ENCODE data around the gene DOK3.

Gene DOK3, protein sequence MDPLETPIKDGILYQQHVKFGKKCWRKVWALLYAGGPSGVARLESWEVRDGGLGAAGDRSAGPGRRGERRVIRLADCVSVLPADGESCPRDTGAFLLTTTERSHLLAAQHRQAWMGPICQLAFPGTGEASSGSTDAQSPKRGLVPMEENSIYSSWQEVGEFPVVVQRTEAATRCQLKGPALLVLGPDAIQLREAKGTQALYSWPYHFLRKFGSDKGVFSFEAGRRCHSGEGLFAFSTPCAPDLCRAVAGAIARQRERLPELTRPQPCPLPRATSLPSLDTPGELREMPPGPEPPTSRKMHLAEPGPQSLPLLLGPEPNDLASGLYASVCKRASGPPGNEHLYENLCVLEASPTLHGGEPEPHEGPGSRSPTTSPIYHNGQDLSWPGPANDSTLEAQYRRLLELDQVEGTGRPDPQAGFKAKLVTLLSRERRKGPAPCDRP

DNA sequence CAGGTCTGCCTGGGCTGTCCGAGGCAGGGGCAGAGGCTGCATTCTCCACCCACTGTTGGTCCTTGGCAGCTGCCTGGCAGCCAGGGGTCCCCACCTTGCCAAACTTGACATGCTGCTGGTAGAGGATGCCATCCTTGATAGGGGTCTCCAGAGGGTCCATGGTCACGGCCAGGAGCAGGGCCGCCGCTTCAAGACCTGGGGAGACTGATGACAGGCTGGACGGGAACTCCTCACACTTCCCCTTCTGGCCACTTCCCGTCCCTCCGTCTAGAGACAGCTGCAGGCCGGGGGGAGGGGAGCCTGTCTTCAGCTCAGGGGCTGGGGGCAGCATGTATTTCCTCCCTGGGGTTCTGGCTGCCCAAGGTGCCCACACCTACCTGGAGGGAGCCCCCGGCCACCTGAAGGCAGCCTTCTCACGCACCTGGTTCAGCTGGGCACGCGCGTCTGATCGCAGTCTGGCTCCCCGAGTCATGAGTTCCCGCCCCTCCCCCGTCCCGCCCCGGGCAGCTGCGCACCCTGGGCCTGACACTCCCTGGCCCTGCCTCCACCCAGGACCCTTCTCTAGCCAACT lies at the start of gene DOK3:
DOK3 (minus strand) TSS at position 446 of the 571 bp plus-strand sequence; CDS start at position 160, 286 bp downstream.
- TF ChIP-seq, protein P1, sequence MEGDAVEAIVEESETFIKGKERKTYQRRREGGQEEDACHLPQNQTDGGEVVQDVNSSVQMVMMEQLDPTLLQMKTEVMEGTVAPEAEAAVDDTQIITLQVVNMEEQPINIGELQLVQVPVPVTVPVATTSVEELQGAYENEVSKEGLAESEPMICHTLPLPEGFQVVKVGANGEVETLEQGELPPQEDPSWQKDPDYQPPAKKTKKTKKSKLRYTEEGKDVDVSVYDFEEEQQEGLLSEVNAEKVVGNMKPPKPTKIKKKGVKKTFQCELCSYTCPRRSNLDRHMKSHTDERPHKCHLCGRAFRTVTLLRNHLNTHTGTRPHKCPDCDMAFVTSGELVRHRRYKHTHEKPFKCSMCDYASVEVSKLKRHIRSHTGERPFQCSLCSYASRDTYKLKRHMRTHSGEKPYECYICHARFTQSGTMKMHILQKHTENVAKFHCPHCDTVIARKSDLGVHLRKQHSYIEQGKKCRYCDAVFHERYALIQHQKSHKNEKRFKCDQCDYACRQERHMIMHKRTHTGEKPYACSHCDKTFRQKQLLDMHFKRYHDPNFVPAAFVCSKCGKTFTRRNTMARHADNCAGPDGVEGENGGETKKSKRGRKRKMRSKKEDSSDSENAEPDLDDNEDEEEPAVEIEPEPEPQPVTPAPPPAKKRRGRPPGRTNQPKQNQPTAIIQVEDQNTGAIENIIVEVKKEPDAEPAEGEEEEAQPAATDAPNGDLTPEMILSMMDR (conservative IDR thresholded peaks at IDR 0.05; ENCODE audit: low read depth, low read length): no peak

DNA sequence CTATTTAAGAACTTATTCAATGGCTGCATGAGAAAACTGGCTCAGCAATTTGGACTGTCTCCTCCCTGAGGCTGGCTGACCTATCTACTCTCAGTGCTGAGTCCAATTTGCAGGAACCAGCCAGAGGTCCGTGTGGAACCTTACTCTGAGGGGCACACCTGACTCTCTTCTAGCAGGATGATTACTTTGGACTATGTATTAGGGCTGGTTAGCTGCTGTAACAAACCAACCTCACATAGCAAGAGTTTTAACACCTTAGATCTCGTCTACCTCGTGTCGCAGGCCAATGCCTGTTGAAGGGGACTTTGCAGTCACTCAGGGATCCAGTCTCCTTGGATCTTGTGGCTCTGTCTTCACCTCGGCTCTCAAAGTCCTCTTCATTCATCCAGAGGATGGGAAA lies 48.2 kb upstream of the DOK3 start:
- no peak overlapping the region for H3K4me3 ChIP-seq (ENCODE audit: low read length)
- no peak for DNase-seq (ENCODE audit: low read depth)
- TF ChIP-seq, protein P1 (conservative IDR thresholded peaks at IDR 0.05; ENCODE audit: low read depth, low read length): no peak

More for the DNA sequence above, at the start of gene DOK3:
- no peak for DNase-seq (ENCODE audit: low read depth)
- peak within 1 kb of the TSS; percentile 5 for H3K4me3 ChIP-seq (ENCODE audit: low read length)

DNA sequence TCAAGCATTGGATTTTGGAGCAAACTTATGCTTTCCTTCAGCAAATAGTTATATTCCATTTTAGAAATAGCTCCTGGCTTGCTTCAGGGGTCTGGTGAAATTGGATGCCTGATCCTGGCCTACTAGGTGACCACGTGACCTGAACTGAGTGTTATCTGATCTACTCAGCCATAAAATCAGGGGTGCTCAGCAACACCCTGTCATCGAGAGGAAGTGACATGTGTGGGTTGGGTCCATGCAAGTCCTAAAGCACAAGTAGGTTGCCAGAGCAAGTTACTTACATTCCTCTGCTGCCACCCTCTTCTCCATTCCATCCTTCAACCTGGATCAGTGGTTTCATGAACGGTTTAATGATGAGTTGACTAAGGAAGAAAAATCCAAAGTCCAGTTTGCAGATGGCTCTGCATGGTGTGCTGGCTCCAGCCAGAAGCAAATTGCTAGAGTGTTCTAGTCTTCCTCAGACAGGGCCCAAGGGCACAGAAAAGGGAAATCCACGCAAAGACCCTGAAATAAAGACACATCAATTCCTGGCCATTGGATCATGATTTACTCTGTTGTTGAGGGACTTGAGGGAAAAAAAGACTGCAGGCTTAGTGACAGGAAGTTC lies 47.5 kb upstream of the DOK3 start:
- TF ChIP-seq, protein P1 (conservative IDR thresholded peaks at IDR 0.05; ENCODE audit: low read depth, low read length): no peak
- no peak overlapping the region for H3K4me3 ChIP-seq (ENCODE audit: low read length)
- no peak for DNase-seq (ENCODE audit: low read depth)

DNA sequence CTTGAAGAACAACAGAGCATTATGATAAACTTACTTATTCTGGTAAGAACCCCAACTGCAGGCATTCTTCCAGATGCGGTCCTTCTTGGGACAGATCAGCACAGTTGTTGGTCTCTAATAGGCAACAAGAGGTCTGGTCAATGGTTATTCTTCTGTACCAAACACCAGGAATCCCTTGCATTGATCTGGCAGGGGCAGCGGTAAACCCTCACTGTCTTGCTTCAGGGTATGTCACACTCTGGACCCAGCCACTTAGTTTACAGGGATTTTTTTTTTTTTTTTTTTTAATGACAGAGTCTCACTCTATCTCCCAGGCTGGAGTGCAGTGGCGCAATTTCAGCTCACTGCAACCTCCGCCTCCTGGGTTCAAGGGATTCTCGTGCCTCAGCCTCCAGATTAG lies 46.0 kb upstream of the DOK3 start:
- H3K4me3 ChIP-seq (ENCODE audit: low read length): no peak overlapping the region
- no peak for DNase-seq (ENCODE audit: low read depth)
- TF ChIP-seq, protein P1 (conservative IDR thresholded peaks at IDR 0.05; ENCODE audit: low read depth, low read length): no peak

DNA sequence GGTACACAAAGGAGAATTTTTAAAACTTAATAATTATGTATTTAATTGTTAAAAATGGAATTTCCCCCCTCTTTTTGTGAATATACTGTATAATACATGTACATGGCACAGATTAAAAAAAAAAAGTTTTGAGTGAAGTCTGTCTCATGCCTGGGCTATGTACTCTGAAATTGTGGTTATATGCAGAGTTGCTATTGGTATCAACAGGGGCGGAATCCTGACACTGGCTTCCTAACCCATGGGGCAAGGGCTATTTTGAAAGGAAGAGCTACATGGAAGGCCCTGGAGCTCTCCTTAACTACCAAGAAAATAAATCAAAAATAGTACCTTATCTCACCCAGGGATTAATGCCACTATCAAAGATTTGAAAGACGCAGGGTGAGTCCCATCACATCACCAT lies 45.6 kb upstream of the DOK3 start:
- TF ChIP-seq, protein P1 (conservative IDR thresholded peaks at IDR 0.05; ENCODE audit: low read depth, low read length): no peak
- no peak overlapping the region for H3K4me3 ChIP-seq (ENCODE audit: low read length)
- no peak for DNase-seq (ENCODE audit: low read depth)

DNA sequence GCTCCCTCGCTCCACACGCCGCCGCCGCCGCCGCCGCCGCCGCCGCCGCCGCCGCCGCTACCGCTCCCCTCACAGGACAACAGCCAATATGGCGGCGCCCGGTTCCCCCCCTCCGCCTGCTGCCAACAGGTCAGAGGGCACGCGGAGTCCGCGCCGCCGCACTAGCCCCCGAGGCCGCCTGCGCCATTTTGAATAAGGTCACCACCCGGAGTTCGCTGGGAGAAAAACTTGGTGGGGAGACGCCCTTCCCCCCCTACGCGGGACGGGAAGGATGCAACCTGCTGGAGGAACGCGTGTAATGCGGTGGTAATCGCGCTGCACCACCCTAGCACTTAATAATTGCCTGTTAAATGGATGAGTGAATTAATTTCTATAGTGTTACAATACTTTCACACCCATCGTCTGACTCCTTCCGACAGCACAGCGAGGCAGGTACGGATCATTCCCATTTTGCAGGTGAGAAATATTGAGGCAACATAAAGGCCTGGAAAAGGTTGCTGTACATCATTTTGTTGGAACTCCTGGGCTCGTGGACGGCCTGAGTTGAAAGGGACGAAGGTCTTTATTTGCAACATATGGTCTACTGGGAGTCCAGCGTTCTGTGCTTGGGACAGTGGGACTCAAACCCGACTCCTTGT lies 45.0 kb upstream of the DOK3 start, which contains the start of gene FAM193B:
FAM193B (minus strand) TSS at position 90 of the 638 bp plus-strand sequence. CDS start 105 bp downstream, outside the sequence.
- TF ChIP-seq, protein P1 (conservative IDR thresholded peaks at IDR 0.05; ENCODE audit: low read depth, low read length): peak; percentile 30
- H3K4me3 ChIP-seq (ENCODE audit: low read length): peak within 1 kb of the TSS; percentile 80
- DNase-seq (ENCODE audit: low read depth): no peak
